HEK293 (cell line): ENCODE measurements around the gene STAT2.
A peak's percentile ranks its signal among the peaks of the same experiment; 100 is the strongest.

ENCODE experiments used
- BCL6B ChIP-seq: fragments of 450-650 bp; formaldehyde crosslinking; IDR thresholded peaks from 2 replicates; pipeline ENCODE4 v1.5.1; 2017; ENCODE audit warnings: missing biosample characterization, missing genetic modification characterization
- ELK4 ChIP-seq: IDR thresholded peaks from 2 replicates; pipeline ENCODE4 v1.6.1; 2011; ENCODE audit warnings: mild to moderate bottlenecking, low read depth, low read length, borderline replicate concordance
- KLF9 ChIP-seq: fragments of 450-650 bp; formaldehyde crosslinking; IDR thresholded peaks from 2 replicates; pipeline ENCODE4 v1.5.1; 2016; ENCODE audit warnings: missing biosample characterization, missing genetic modification characterization, low read depth
- TRIM28 ChIP-seq: IDR thresholded peaks from 2 replicates; pipeline ENCODE4 v1.6.1; 2011; ENCODE audit warnings: low read length, control low read depth, borderline replicate concordance
- ZBTB11 ChIP-seq: fragments of 450-650 bp; formaldehyde crosslinking; conservative IDR thresholded peaks from 2 replicates; pipeline ENCODE4 v1.5.1; 2016; ENCODE audit warnings: low read depth, missing biosample characterization, missing genetic modification characterization
- ZBTB21 ChIP-seq: fragments of 450-650 bp; formaldehyde crosslinking; IDR thresholded peaks from 2 replicates; pipeline ENCODE4 v1.5.1; 2017; ENCODE audit warnings: missing biosample characterization, missing genetic modification characterization
- ZNF133 ChIP-seq: fragments of 450-650 bp; formaldehyde crosslinking; IDR thresholded peaks from 2 replicates; pipeline ENCODE4 v1.5.1; 2016; ENCODE audit warnings: missing biosample characterization, missing genetic modification characterization
- ZNF148 ChIP-seq: fragments of 450-650 bp; formaldehyde crosslinking; IDR thresholded peaks from 2 replicates; pipeline ENCODE4 v1.5.0; 2017; ENCODE audit warnings: missing biosample characterization, missing genetic modification characterization, borderline replicate concordance
- ZNF2 ChIP-seq: fragments of 450-650 bp; formaldehyde crosslinking; IDR thresholded peaks from 2 replicates; pipeline ENCODE4 v1.5.1; 2016; ENCODE audit warnings: missing biosample characterization, missing genetic modification characterization
- ZNF24 ChIP-seq: fragments of 450-650 bp; formaldehyde crosslinking; IDR thresholded peaks from 2 replicates; pipeline ENCODE4 v1.5.1; 2016; ENCODE audit warnings: missing biosample characterization, missing genetic modification characterization
- ZNF37A ChIP-seq: fragments of 450-650 bp; IDR thresholded peaks from 2 replicates; pipeline ENCODE4 v1.5.1; 2018; ENCODE audit warnings: missing biosample characterization, missing genetic modification characterization
- ZNF48 ChIP-seq: fragments of 450-650 bp; formaldehyde crosslinking; IDR thresholded peaks from 2 replicates; pipeline ENCODE4 v1.5.1; 2016; ENCODE audit warnings: missing biosample characterization, missing genetic modification characterization
- ZNF596 ChIP-seq: fragments of 450-650 bp; IDR thresholded peaks from 2 replicates; pipeline ENCODE4 v1.5.0; 2018; ENCODE audit warnings: missing biosample characterization, mild to moderate bottlenecking, missing genetic modification characterization, moderate library complexity
- ZNF621 ChIP-seq: fragments of 450-650 bp; formaldehyde crosslinking; IDR thresholded peaks from 2 replicates; pipeline ENCODE4 v1.5.1; 2017; ENCODE audit warnings: missing biosample characterization, missing genetic modification characterization
- ZNF768 ChIP-seq: fragments of 450-650 bp; formaldehyde crosslinking; IDR thresholded peaks from 2 replicates; pipeline ENCODE4 v1.5.1; 2018; ENCODE audit warnings: missing biosample characterization, mild to moderate bottlenecking, missing genetic modification characterization
- TF ChIP-seq, protein P1 (sequence below): sonication (generic); formaldehyde crosslinking; IDR thresholded peaks from 2 replicates; pipeline ENCODE4 v1.8.1; 2022; ENCODE audit warnings: mild to moderate bottlenecking, moderate library complexity, missing genetic modification reagents
- TF ChIP-seq, protein P2 (sequence below): fragments of 450-650 bp; formaldehyde crosslinking; IDR thresholded peaks from 2 replicates; pipeline ENCODE4 v1.5.1; 2016; ENCODE audit warnings: missing biosample characterization, missing genetic modification characterization
- TF ChIP-seq, protein P3 (sequence below): fragments of 450-650 bp; formaldehyde crosslinking; IDR thresholded peaks from 2 replicates; pipeline ENCODE4 v1.5.1; 2016; ENCODE audit warnings: missing biosample characterization, missing genetic modification characterization
- TF ChIP-seq, protein P4 (sequence below): fragments of 450-650 bp; formaldehyde crosslinking; IDR thresholded peaks from 2 replicates; pipeline ENCODE4 v1.5.1; 2016; ENCODE audit warnings: missing biosample characterization, missing genetic modification characterization

STAT2 gene

GRCh38 chr12:56299853-56300643, 59.9 kb downstream of the STAT2 start, which contains the start of gene CS (continued):
- TF ChIP-seq ZNF48 (tag by site-specific recombination): no peak
- no peak for TF ChIP-seq ELK4
- TF ChIP-seq ZNF24: 0 out of 2 replicates have a peak, but pooled peaks have one; percentile 34
- TF ChIP-seq ZNF148 (tag by site-specific recombination): no peak
- TF ChIP-seq BCL6B (tag by site-specific recombination): no peak
- peak; percentile 96 for TF ChIP-seq ZNF2 (tag by site-specific recombination)
- TF ChIP-seq, protein P1, sequence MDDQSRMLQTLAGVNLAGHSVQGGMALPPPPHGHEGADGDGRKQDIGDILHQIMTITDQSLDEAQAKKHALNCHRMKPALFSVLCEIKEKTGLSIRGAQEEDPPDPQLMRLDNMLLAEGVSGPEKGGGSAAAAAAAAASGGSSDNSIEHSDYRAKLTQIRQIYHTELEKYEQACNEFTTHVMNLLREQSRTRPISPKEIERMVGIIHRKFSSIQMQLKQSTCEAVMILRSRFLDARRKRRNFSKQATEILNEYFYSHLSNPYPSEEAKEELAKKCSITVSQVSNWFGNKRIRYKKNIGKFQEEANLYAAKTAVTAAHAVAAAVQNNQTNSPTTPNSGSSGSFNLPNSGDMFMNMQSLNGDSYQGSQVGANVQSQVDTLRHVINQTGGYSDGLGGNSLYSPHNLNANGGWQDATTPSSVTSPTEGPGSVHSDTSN: no peak
- no peak for TF ChIP-seq ZNF37A (tag by site-specific recombination)
- peak; percentile 42 for TF ChIP-seq ZBTB11 (tag by site-specific recombination)
- TF ChIP-seq ZBTB21: 0 out of 2 replicates have a peak, but pooled peaks have one; percentile 5
- TF ChIP-seq KLF9 (tag by site-specific recombination): peak; percentile 76; the same call in 1 of the 2 replicates
- no peak for TF ChIP-seq TRIM28
- TF ChIP-seq ZNF133: no peak
- TF ChIP-seq ZNF621 (tag by site-specific recombination): no peak
- TF ChIP-seq ZNF596 (tag by site-specific recombination): no peak
- TF ChIP-seq, protein P2, sequence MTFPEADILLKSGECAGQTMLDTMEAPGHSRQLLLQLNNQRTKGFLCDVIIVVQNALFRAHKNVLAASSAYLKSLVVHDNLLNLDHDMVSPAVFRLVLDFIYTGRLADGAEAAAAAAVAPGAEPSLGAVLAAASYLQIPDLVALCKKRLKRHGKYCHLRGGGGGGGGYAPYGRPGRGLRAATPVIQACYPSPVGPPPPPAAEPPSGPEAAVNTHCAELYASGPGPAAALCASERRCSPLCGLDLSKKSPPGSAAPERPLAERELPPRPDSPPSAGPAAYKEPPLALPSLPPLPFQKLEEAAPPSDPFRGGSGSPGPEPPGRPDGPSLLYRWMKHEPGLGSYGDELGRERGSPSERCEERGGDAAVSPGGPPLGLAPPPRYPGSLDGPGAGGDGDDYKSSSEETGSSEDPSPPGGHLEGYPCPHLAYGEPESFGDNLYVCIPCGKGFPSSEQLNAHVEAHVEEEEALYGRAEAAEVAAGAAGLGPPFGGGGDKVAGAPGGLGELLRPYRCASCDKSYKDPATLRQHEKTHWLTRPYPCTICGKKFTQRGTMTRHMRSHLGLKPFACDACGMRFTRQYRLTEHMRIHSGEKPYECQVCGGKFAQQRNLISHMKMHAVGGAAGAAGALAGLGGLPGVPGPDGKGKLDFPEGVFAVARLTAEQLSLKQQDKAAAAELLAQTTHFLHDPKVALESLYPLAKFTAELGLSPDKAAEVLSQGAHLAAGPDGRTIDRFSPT (tag by site-specific recombination): no peak
- TF ChIP-seq, protein P3, sequence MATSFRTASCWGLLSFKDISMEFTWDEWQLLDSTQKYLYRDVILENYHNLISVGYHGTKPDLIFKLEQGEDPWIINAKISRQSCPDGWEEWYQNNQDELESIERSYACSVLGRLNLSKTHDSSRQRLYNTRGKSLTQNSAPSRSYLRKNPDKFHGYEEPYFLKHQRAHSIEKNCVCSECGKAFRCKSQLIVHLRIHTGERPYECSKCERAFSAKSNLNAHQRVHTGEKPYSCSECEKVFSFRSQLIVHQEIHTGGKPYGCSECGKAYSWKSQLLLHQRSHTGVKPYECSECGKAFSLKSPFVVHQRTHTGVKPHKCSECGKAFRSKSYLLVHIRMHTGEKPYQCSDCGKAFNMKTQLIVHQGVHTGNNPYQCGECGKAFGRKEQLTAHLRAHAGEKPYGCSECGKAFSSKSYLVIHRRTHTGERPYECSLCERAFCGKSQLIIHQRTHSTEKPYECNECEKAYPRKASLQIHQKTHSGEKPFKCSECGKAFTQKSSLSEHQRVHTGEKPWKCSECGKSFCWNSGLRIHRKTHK (tag by site-specific recombination): no peak
- TF ChIP-seq, protein P4, sequence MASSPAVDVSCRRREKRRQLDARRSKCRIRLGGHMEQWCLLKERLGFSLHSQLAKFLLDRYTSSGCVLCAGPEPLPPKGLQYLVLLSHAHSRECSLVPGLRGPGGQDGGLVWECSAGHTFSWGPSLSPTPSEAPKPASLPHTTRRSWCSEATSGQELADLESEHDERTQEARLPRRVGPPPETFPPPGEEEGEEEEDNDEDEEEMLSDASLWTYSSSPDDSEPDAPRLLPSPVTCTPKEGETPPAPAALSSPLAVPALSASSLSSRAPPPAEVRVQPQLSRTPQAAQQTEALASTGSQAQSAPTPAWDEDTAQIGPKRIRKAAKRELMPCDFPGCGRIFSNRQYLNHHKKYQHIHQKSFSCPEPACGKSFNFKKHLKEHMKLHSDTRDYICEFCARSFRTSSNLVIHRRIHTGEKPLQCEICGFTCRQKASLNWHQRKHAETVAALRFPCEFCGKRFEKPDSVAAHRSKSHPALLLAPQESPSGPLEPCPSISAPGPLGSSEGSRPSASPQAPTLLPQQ (tag by site-specific recombination): peak; percentile 95
- no peak for TF ChIP-seq ZNF768 (tag by site-specific recombination)
